Brain microvascular endothelial cell (primary cell): Measurements from ENCODE around the gene CNKSR2.

Source experiments
- DNase-seq: peaks from one replicate; pipeline ENCODE4 v3.0.0-alpha.2; 2020
- H3K27ac ChIP-seq: fragments of 250-450 bp; sonication (Bioruptor Pico); 2 replicates; pipeline ENCODE4 v1.5.1; 2020; ENCODE audit warnings: mild to moderate bottlenecking, moderate library complexity
- H3K27me3 ChIP-seq: fragments of 250-450 bp; sonication (Bioruptor Pico); replicated peaks from 2 replicates; pipeline ENCODE4 v1.5.1; 2020; ENCODE audit warnings: mild to moderate bottlenecking
- H3K36me3 ChIP-seq: fragments of 250-450 bp; sonication (Bioruptor Pico); replicated peaks from 2 replicates; pipeline ENCODE4 v1.5.1; 2020; ENCODE audit warnings: mild to moderate bottlenecking
- H3K4me3 ChIP-seq: 2 replicates; pipeline ENCODE4 v1.5.1; 2011; ENCODE audit warnings: low read depth, mild to moderate bottlenecking, control low read depth, low read length, moderate library complexity
- in situ Hi-C: cut with HindIII; loops from 2 replicates; pipeline ENCODE4 v1.10.0; 2017; ENCODE audit warnings: low sequenced_read_pairs, low pct_ligation_motif_present
- TF ChIP-seq, protein P1 (sequence below): IDR thresholded peaks from 2 replicates; pipeline ENCODE4 v1.5.1; 2011; ENCODE audit warnings: low read depth, mild to moderate bottlenecking, moderate library complexity, low read length, control low read depth, inconsistent platforms; ENCODE audit errors: missing control alignments

Gene CNKSR2

DNA sequence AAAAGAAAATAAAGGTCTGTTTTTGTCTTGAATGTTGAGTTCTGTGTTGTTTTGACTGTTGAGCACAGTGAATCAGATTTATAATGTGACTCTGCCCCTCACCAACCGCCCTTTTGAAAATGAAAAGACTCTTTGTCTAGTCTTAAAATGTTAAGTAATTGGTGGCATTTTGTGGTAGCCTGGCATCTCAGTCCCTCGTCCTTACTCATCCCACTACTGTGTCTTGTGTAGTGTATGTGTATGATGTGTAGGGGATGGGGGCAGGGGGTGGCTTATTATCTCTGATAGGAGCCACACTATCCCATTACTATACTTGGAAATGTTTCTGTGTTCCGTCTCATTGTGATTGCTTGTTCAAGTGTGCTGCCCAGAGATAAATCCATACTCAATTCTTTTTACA lies 271.7 kb downstream of the CNKSR2 start:
- in situ Hi-C loops, result no loop called here

DNA sequence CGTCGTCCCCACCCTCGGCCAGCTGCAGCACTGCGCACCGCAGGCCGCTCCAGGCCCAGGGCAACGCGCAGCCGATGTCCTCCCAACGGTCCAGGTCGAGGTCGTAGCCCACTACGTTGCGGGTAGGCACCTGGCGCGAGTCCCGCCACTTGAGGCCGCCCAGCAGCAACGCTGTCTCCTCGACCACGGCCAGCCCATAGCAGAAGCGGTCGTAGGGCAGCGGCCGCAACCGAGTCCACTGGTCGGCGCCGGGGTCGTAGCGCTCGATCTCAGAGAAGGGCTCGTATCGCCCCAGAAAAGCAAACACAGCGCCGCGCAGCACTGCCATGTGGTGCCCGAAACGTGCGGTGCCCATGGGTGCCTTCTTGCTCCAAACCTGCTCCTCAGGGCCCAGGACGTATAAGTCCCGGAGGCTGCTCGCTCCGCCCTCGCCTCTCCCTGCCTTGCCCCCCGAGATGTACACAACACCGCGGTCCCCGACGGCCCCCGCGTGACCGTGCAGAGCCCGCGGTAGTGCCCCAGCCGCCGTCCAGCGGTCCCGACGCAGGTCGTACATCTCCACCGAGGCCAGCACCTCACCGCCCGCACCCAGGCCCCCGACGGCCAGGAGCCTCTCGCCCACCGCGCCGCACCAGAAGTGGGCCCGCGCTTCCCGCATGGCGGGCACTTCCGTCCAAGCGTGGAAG lies 281.8 kb downstream of the CNKSR2 start:
- Histone ChIP-seq H3K36me3 (no peaks in the 10 kb centered on the region), H3K27ac (no peak overlapping the region), H3K4me3 (peak overlapping the region; percentile 17), H3K27me3 (no peaks in the 10 kb centered on the region)
- no peak for DNase-seq
- in situ Hi-C loops, result no loop called here
- TF ChIP-seq, protein P1, sequence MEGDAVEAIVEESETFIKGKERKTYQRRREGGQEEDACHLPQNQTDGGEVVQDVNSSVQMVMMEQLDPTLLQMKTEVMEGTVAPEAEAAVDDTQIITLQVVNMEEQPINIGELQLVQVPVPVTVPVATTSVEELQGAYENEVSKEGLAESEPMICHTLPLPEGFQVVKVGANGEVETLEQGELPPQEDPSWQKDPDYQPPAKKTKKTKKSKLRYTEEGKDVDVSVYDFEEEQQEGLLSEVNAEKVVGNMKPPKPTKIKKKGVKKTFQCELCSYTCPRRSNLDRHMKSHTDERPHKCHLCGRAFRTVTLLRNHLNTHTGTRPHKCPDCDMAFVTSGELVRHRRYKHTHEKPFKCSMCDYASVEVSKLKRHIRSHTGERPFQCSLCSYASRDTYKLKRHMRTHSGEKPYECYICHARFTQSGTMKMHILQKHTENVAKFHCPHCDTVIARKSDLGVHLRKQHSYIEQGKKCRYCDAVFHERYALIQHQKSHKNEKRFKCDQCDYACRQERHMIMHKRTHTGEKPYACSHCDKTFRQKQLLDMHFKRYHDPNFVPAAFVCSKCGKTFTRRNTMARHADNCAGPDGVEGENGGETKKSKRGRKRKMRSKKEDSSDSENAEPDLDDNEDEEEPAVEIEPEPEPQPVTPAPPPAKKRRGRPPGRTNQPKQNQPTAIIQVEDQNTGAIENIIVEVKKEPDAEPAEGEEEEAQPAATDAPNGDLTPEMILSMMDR, result no peak

More for the DNA sequence above, 271.7 kb downstream of the CNKSR2 start:
- H3K36me3 ChIP-seq, result no peaks in the 10 kb centered on the region
- no peak overlapping the region for H3K27ac ChIP-seq
- no peaks in the 10 kb centered on the region for H3K27me3 ChIP-seq
- no peak overlapping the region for H3K4me3 ChIP-seq
- no peak for DNase-seq
- TF ChIP-seq, protein P1, result no peak

DNA sequence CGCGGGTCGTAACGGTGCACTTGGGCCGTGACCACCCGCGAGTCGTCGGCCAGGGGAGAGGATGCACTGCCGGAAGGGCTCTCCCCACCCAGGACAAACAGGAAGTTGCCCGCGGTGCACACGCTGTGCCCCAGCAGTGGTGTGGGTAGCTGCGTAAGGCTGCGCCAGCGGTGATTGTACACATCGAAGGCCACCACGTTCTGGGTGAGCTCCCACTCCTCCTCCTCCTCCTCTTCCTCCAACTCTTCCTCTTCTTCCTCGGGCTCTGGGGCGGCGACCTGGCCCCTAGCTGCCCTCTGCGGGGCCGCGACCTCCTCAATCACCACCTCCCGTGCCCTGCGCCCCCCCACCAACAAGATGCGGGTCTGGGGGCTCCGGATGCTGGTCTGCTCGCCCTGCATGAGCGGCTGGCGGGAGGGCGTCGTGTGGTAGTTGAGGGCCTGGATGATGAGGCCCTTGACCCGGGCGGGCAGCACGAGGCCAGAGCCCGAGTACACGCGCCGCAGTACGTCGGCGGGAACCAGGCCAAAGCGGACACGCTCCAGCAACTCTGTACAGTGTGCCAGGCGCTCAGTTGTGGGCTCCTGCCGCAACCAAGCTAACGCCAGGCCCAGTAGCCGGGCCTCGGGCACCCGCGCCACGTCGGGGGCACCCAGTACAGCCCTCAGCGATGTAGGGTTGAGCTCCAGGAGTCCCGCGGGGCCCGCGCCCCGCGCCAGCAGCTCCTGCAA lies 282.5 kb downstream of the CNKSR2 start:
- no peak for DNase-seq
- in situ Hi-C loops, result no loop called here
- H3K27ac ChIP-seq, result no peak overlapping the region
- H3K4me3 ChIP-seq, result no peak overlapping the region
- H3K36me3 ChIP-seq, result no peaks in the 10 kb centered on the region
- no peaks in the 10 kb centered on the region for H3K27me3 ChIP-seq
- TF ChIP-seq, protein P1, result no peak

DNA sequence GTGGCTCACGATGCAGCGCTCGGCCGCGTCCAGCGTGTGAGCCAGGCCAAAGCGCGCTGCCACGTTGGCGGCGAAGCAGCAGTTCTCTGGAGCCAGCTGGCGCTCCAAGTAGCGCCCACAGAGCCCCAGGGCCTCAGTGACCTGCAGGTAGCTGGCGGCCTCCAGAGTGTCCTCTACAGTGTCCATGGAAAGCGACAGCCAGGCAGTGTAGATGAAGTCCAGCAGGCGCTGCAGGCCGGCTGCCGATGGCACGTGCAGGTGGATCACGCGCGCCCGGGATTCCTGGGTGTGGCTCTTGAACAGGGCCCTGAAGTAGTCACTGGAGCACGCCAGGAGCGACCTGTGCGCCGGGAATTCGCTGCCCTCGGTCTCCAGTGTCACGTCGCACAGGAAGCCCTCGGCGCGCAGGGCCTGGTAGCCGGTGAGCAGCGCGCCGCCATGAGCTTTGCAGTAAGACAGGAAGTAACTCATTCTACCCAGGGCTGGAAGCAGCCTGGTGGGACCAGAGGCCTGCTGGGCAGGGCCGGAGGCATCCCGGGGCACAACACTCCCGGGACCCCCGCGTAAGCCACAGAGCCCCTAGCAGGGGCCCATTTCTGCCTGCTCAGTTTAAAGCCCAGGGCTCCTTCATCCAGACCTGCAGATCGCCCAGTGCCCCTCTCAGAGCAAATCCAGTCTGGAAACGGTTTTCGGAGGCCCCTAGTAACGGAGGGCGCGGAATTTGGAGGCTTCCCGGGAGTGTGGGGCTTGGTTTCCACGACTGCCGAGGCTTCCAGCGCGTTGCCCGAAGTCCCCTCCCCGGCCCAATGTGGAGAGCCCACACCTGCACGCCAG lies 283.3 kb downstream of the CNKSR2 start:
- TF ChIP-seq, protein P1, result no peak
- H3K36me3 ChIP-seq, result no peaks in the 10 kb centered on the region
- no peak for DNase-seq
- H3K27ac ChIP-seq, result no peak overlapping the region
- no peak overlapping the region for H3K4me3 ChIP-seq
- no peaks in the 10 kb centered on the region for H3K27me3 ChIP-seq
- in situ Hi-C loops, result no loop called here

DNA sequence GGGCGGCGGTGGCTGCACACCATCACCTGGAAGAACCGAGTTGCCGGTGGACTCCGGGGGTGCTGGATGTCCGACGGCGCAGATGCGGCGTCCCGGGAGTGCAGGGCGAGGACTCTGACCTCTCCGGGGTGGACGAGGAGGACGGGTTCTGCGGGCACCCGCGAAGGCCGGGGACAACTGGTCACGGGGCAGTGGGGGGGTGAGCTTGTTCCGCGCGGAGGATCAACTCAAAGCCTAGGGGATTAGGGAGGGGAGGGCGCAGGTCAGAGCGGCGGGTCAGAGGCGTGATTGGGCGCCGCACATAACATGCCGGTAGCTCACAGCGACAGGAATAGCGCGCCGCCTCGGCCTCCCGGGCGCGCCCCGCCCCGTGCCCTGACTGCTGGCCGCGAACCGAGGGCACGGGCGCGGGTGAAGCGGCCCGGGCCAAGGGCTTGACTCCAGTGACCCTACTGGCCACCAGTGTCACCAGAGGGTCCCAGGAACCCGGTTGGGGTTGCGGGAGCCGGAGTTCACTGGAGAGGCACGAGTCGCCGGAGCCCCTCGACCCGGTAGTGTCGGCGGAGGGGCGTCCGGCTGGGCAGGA lies 284.0 kb downstream of the CNKSR2 start, which contains the start of gene KLHL34:
Gene KLHL34, minus strand, starts transcription at position 179 of the 586 bp plus-strand sequence. CDS start 542 bp downstream, outside the sequence.
- TF ChIP-seq, protein P1, result no peak
- no peak for DNase-seq
- Histone ChIP-seq H3K27ac (no peak within 1 kb of the TSS), H3K4me3 (peak within 1 kb of the TSS; percentile 40), H3K36me3 (no peaks in the 10 kb centered on the region), H3K27me3 (no peaks in the 10 kb centered on the region)
- in situ Hi-C loops, result no loop called here
